ENCODE measurements around the gene PODXL2. TPM values are rescaled to one million over a fixed set of nuclear protein-coding genes. Genes with fewer than 3 reads are reported as not detected.
A peak's percentile ranks its signal among the peaks of the same experiment; 100 is the strongest.

PODXL2 gene
- polyA plus RNA-seq, 1 donor from 2014 or later: 9.1 TPM

GRCh38 chr3:127668906-127669305 lies 39.9 kb downstream of the PODXL2 start:
- Mint-ChIP-seq H3K4me1 (peaks cover 0 to 5% (median 3%) of the 10 kb centered on the region in 3 donors), H3K9me3 (no peaks in the 10 kb centered on the region), H3K27me3 (no peaks in the 10 kb centered on the region), H3K27ac (peak overlapping the region in 1 of 3 donors; percentile 29), H3K36me3 (peaks cover 5% of the 10 kb centered on the region), H3K4me3 (peak overlapping the region in 3 of 4 donors; percentile 16 to 72 (median 63))

- H3K27ac Mint-ChIP-seq: peak overlapping the region in 1 of 3 donors; percentile 29
- H3K4me3 Mint-ChIP-seq: peak overlapping the region in 2 of 4 donors; percentile 16 to 88
- H3K4me1 Mint-ChIP-seq: peaks cover 0 to 11% (median 10%) of the 10 kb centered on the region in 3 donors
- peaks cover 9% of the 10 kb centered on the region for H3K36me3 Mint-ChIP-seq
- H3K27me3 Mint-ChIP-seq: no peaks in the 10 kb centered on the region
- H3K9me3 Mint-ChIP-seq: no peaks in the 10 kb centered on the region
Observed at GRCh38 chr3:127669541-127670228, 40.7 kb downstream of the PODXL2 start.

- Mint-ChIP-seq H3K9me3 (no peaks in the 10 kb centered on the region), H3K27ac (peak overlapping the region in 2 of 3 donors; percentile 32 to 85), H3K36me3 (peaks cover 9% of the 10 kb centered on the region), H3K4me3 (peak overlapping the region in 2 of 4 donors; percentile 38 to 88), H3K27me3 (no peaks in the 10 kb centered on the region), H3K4me1 (peaks cover 0 to 14% (median 12%) of the 10 kb centered on the region in 3 donors)
Observed at GRCh38 chr3:127670229-127670559, 41.2 kb downstream of the PODXL2 start.

GRCh38 chr3:127670761-127671522 lies 42.0 kb downstream of the PODXL2 start:
- Mint-ChIP-seq H3K27ac (peak overlapping the region; percentile 32 to 96 (median 87)), H3K4me3 (peak overlapping the region in 3 of 4 donors; percentile 87 to 97 (median 88)), H3K4me1 (peaks cover 0 to 14% (median 14%) of the 10 kb centered on the region in 3 donors), H3K9me3 (no peaks in the 10 kb centered on the region), H3K27me3 (no peaks in the 10 kb centered on the region), H3K36me3 (peaks cover 9% of the 10 kb centered on the region)

GRCh38 chr3:127671523-127672428 lies 42.8 kb downstream of the PODXL2 start:
- Mint-ChIP-seq H3K27ac (peak overlapping the region; percentile 89 to 96 (median 93)), H3K9me3 (no peaks in the 10 kb centered on the region), H3K4me3 (peak overlapping the region; percentile 87 to 97 (median 92)), H3K27me3 (no peaks in the 10 kb centered on the region), H3K36me3 (peaks cover 9% of the 10 kb centered on the region), H3K4me1 (peaks cover 0 to 17% (median 14%) of the 10 kb centered on the region in 3 donors)

- peaks cover 0 to 17% (median 14%) of the 10 kb centered on the region in 3 donors for H3K4me1 Mint-ChIP-seq
- H3K27me3 Mint-ChIP-seq: no peaks in the 10 kb centered on the region
- H3K4me3 Mint-ChIP-seq: peak within 1 kb of the TSS; percentile 87 to 97 (median 92)
- H3K36me3 Mint-ChIP-seq: peaks cover 6% of the 10 kb centered on the region
- H3K9me3 Mint-ChIP-seq: no peaks in the 10 kb centered on the region
- peak within 1 kb of the TSS; percentile 89 to 96 (median 93) for H3K27ac Mint-ChIP-seq
Observed at GRCh38 chr3:127672429-127673190, 43.6 kb downstream of the PODXL2 start, which contains the start of gene ABTB1. TSS of gene ABTB1 (plus strand) at chr3:127672952. CDS start at chr3:127673026, 74 bp downstream.

GRCh38 chr3:127673191-127674100 lies 44.5 kb downstream of the PODXL2 start:
- Mint-ChIP-seq H3K27me3 (no peaks in the 10 kb centered on the region), H3K4me1 (peaks cover 0 to 17% (median 14%) of the 10 kb centered on the region in 3 donors), H3K4me3 (peak overlapping the region; percentile 87 to 97 (median 90)), H3K9me3 (no peaks in the 10 kb centered on the region), H3K27ac (peak overlapping the region; percentile 84 to 92 (median 84)), H3K36me3 (peaks cover 6% of the 10 kb centered on the region)

GRCh38 chr3:127674101-127674721 lies 45.2 kb downstream of the PODXL2 start:
- Mint-ChIP-seq H3K36me3 (peaks cover 6% of the 10 kb centered on the region), H3K4me1 (peaks cover 0 to 17% (median 14%) of the 10 kb centered on the region in 3 donors)

GRCh38 chr3:127674790-127675189 lies 45.8 kb downstream of the PODXL2 start:
- Mint-ChIP-seq H3K27ac (peak overlapping the region in 2 of 3 donors; percentile 19 to 80), H3K9me3 (no peaks in the 10 kb centered on the region), H3K36me3 (peaks cover 6% of the 10 kb centered on the region), H3K4me3 (peak overlapping the region; percentile 59 to 92 (median 84)), H3K27me3 (no peaks in the 10 kb centered on the region), H3K4me1 (peaks cover 0 to 17% (median 14%) of the 10 kb centered on the region in 3 donors)

More at GRCh38 chr3:127674101-127674721, 45.2 kb downstream of the PODXL2 start:
- peak overlapping the region in 2 of 3 donors; percentile 84 for H3K27ac Mint-ChIP-seq
- no peaks in the 10 kb centered on the region for H3K27me3 Mint-ChIP-seq
- peak overlapping the region; percentile 87 to 97 (median 90) for H3K4me3 Mint-ChIP-seq
- H3K9me3 Mint-ChIP-seq: no peaks in the 10 kb centered on the region

- no peaks in the 10 kb centered on the region for H3K9me3 Mint-ChIP-seq
- H3K27me3 Mint-ChIP-seq: no peaks in the 10 kb centered on the region
- H3K36me3 Mint-ChIP-seq: peaks cover 6% of the 10 kb centered on the region
- peak overlapping the region in 1 of 3 donors; percentile 50 for H3K27ac Mint-ChIP-seq
- H3K4me3 Mint-ChIP-seq: peak overlapping the region in 3 of 4 donors; percentile 46 to 88 (median 72)
- peaks cover 0 to 17% (median 14%) of the 10 kb centered on the region in 3 donors for H3K4me1 Mint-ChIP-seq
Observed at GRCh38 chr3:127675651-127676391, 46.8 kb downstream of the PODXL2 start.

- H3K36me3 Mint-ChIP-seq: peaks cover 6% of the 10 kb centered on the region
- H3K27ac Mint-ChIP-seq: peak overlapping the region in 1 of 3 donors; percentile 50
- no peaks in the 10 kb centered on the region for H3K27me3 Mint-ChIP-seq
- peaks cover 6 to 18% (median 15%) of the 10 kb centered on the region in 3 donors for H3K4me1 Mint-ChIP-seq
- no peaks in the 10 kb centered on the region for H3K9me3 Mint-ChIP-seq
- H3K4me3 Mint-ChIP-seq: peak overlapping the region in 1 of 4 donors; percentile 38
Observed at GRCh38 chr3:127676456-127676855, 47.5 kb downstream of the PODXL2 start.

- Mint-ChIP-seq H3K27ac (no peak overlapping the region), H3K4me1 (peaks cover 9 to 22% (median 16%) of the 10 kb centered on the region in 3 donors), H3K9me3 (no peaks in the 10 kb centered on the region), H3K27me3 (no peaks in the 10 kb centered on the region), H3K36me3 (peaks cover 6% of the 10 kb centered on the region), H3K4me3 (peak overlapping the region in 1 of 4 donors; percentile 52)
Observed at GRCh38 chr3:127676921-127677351, 48.0 kb downstream of the PODXL2 start.
